Forelimb muscle (tissue), 1 donor: ENCODE measurements around the gene TAPT1. TPM values are rescaled to one million over a fixed set of nuclear protein-coding genes. Genes with fewer than 3 reads are reported as not detected.
"Not testable (repeated sequence)": the region's sequence is repeated elsewhere in the genome, so short reads cannot be mapped to it uniquely, and the experiment has no call there.

Experiments
- DNase-seq: peaks from one replicate; pipeline ENCODE4 v3.0.0-alpha.2; 2013; ENCODE audit warnings: low read depth
- polyA plus RNA-seq: library from polyadenylated mRNA; unstranded; fragments of 120-200 nt; gene quantifications from one replicate; pipeline ENCODE4 v1.2.1, GENCODE V29; 2013; ENCODE audit not compliant: insufficient read length

Gene TAPT1
- polyA plus RNA-seq, 1 donor, result 34.6 TPM

DNA sequence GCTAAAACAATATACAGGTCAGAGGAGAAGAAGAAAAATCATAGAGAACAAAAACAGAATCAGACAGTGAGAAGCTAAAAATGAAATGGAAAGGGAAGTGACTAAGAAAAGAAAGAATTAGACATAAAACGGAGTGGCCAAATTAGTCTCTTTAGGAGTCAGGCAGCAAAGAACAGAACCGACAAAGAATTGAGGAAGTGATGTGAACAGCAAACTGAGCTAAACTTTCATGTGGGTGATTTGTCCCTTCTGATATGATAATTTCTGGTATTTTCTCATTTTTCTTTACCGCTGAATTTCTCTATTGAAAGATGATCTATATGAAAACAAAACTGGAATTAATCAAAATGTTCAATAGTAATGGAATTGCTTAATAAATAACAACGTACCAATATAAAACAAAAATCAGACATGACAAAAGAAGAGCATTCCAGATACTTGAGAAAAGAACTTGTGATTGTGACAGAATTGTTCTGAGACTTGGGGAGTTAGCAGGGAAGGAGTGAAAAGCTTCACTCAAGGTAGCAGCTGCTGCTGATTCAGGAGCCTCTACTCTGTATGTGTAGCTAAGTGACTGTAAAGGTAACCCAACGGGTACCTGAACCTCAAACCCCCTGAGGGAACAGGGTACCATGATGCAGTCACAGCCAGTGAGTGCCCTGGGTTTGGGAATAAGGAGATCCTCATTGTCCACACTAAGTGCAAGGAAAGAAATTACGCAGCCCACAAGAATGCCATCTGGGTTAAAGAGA lies 8.8 kb downstream of the TAPT1 start:
- no peak for DNase-seq

DNA sequence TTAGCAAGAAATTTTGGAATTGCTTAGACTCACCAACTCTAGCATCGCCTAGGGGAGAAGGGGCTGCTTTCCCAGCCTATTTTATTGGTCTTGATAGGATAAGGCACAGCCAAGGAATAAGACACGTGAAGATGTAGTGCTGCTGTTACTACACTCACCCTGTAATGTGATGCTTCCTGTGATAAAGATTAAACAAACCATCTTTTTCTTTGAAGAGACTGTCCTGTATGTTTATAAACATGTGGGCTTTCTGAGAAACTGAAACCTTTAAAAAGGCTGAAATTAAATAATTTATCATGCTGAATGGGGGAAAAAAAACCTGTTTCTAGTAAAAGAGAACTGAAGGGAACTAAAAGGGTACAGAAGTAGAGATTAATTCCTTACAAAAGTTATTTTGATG lies 13.2 kb downstream of the TAPT1 start:
- DNase-seq, result no peak

GRCh38 chr4:16212138-16212782 lies 14.0 kb downstream of the TAPT1 start:
- DNase-seq, result no peak

DNA sequence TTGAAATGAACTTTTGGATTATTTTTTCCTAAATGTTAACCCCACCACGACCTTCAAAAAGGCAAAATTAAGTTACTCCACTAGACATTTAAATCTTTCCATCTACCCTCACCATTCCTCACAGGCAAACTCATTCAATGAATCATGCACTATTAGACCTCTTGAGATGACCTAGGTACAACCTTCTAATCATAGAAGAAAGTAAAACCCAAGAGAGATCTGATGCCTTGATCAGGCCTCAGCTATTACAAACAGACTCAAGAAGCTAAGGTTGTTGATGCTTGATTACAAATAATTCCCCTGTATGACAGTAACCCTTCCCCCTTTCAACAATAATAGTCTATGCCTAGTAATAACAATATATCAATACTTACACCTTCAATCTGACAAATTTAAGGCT lies 18.9 kb downstream of the TAPT1 start:
- DNase-seq, result no peak

GRCh38 chr4:16206848-16207247 lies 19.4 kb downstream of the TAPT1 start:
- DNase-seq, result no peak

DNA sequence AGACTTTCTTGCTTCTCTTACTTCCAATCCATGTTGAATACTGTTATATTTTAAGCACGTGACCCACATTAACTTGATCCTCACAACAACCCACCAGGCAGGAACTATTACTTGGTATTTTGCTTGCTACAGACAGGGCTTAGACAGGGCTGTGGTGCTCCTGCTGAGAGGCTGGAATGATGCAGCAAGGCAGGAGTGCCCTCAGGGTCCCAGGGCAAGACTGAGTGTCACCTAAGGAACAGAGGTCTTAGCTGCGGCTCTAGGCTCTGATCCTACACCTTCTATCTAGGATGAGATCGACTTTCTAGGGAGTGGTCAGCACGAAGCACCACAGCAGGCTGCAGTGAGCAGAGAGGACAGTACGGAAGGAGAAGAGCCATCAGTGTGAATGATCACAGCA lies 20.0 kb downstream of the TAPT1 start:
- no peak for DNase-seq

DNA sequence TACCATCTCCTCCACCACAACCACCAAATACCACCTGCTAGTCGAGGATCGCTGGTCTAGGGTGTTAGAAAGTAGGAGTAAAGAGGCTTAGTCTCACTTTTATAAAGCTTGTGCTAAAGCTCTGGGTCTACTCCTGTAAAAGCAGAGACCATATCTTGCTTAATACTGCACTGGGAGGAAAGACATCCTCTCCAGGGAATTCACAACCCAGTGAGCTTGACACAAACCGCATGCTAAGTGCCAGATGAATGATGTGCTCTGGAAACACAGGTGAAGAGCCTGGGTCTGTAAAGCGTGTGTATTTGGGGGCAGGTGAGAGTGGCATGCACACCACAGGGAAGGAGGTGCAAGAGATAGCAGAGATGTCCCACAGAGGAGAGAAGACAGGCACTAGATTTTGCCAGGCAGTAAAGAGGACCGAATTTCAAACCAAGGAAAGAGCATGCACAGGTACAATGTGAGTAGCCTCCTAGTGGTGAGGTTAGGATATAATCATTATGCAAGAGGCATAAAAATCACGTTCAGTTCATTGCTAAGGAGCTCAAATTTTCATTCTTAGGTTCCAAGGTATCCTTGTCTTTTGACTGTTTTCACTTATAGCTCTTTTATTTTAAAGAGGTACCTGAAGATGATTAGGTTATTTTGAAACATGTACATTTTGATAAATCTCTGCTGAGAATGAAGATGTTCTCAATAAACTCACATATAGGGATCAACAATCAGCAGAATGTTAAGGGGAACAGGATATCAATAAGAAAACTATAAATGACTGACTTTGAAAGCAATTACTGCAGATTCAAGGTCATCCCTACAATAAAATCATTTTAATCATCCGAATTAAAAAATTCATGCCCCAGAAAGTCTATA lies 20.7 kb downstream of the TAPT1 start:
- DNase-seq, result no peak

DNA sequence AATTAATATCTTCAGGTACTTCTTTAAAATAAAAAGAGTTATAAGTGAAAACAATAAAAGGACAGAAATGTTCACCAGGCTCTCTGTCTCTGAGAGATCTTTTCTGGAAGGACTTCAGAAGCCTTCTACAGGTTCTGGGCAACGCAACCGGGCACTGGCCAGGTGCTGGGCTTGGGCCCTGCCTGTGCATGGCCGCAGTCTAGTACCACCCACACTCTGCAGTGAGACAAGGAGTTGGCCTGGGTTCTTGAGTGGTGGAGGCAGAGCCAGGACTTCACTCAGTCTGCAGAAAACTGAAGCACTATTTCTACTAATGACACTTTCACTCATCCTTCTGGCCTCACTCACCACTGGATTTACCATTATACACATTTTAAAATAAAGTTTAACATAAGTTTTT lies 21.8 kb downstream of the TAPT1 start:
- DNase-seq, result no peak

DNA sequence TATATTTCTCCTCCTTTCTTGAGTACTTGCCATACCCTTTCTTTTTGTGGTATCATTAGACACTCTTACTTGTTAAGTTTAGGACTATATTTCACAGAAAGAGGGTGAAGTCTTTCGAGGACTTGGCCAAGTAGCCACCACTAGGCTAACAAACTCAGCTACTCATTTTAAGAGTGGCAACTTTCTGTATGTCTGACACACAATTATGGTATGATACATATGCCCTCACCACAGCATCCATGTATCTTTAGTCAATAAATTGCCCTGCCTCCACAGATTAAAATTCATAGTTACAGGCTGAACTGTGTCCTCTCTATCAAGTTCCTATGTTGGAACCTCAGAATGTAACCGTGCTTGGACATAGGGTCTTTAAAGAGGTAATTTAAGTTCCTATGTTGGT lies 23.2 kb downstream of the TAPT1 start:
- no peak for DNase-seq

DNA sequence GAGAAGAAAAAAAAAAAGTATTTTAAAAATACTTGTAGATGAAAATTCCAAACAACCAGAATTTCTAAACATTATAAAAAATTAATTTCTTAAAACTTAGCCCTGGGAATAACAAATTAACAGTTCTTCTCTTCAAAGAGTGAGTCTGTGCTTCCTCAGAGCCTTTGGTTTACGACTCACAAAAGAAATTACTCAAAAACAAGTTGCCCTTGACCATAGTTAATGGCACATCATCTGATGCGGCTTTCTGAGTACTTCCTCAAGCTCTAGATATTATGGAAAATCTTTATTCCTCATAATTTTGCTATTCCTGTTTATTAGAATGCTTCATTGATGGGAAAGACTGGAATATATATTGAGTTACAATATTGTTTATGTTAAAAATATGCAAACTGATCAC lies 23.7 kb downstream of the TAPT1 start:
- DNase-seq, result no peak

DNA sequence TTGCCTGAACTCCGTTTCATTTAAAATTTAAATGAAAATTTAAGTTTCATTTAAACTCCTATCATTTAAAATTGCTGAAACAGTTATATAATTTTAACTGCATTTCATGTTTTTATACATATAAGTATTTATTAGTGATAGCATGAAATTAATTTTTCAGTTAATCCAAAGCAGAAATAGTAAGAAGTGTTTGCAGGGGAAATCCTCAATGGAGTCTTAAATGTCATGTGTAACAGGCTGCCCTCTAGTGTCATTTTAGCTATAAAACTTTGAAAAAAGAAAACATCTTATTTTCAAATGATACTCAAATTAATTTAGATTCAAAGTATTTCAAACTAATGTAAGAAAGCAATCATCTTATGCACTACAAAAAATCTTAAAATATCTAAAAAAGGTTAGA lies 27.2 kb downstream of the TAPT1 start:
- DNase-seq, result no peak

DNA sequence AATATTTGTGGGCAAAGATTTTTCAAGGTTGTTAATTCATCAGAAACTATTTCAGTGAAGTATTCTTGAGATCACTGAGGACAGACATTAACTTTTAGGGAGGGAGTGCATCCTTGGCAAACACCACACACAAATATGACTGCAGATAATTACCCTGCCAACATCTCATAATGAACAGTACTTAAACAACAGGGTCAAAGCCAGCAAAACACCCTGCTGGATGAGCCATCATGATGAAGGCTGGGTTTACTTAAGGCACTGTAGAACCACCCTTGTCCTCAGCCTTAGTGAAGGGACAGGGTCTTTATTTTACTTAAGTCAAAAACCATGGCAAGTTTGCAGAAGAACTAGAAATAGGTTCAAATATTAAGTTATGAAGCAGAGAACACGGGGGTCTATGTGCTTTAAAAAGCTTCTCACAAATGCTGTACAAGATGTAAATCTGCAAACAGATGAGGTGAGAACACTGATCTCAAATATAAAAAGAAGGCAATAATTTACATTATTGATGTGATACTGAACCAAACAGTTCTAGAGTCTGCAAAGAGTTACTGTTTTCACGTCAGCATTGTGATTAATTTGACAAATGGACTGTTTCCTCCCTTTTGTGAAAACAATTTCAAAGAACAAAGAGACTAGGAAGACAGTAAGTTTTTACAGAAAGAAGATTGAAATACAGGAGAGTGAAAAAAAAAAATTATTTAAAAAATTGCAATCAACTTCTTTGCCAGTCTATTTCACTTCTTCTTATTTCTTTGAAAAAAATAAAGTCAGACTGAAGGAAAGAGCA lies 28.2 kb downstream of the TAPT1 start:
- DNase-seq, result no peak

GRCh38 chr4:16196482-16197393 lies 29.5 kb downstream of the TAPT1 start:
- no peak for DNase-seq

GRCh38 chr4:16195209-16195608 lies 31.1 kb downstream of the TAPT1 start:
- no peak for DNase-seq

- not testable (repeated sequence) for DNase-seq
Measured at GRCh38 chr4:16194798-16195197, 31.5 kb downstream of the TAPT1 start.

GRCh38 chr4:16194214-16194613 lies 32.1 kb downstream of the TAPT1 start:
- no peak for DNase-seq

DNA sequence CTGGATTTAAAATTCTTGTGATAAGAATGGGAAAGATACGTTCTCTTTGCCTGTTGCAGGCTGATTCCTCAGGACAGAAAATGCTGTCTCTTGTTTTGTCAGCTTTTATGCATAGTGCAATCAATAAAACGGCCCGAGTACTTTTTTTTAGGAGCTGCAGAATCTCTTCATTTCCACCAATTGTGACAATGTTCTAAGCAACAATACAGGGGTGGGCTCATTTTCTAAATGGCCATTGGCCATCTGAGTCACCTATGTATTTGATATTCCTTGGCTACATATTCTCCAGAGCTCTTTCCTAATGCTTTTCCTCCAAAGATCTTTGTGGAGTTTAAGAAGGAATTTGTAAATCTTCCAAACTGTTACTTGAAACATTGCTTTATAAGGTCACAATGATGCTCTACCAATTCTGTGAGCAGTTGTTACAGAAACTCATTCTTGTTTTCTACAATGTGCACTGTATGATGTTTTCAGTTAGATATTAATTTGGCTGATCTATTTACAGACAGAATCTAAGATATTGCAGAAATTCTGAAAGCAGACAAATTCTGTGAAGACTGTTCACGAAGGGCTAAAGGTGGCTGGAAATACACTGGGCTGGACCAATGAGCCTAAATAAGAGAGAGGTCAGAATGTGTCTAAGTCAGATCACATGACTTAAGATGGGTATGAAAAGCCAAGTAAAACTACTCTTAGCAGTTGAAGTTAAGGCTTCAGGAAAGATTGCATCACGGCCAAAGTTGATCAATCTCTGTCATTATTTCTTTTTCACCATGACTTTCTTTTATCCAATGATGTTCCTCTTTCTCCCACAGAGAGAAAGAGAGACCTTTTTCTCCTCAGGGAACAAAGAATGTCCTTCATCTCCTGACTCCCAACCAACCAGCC lies 33.4 kb downstream of the TAPT1 start:
- no peak for DNase-seq

DNA sequence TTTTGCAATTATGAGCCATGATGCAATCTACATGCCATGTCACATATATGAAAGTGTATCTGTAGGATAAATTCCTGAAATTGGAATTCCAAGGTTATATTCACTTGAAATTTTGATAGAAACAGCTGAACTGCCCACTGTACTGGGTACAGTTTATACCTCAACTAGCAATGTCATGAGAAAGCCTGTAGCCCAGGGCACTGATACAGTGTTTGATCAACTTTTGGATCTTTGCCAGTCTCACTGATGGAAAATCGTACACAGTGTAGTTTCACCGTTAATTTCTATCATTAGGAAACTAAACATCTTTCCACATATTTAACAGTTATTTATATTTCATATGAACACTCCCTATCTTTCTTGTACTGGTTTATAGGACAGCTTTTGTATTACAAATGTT lies 34.2 kb downstream of the TAPT1 start:
- DNase-seq, result no peak

- DNase-seq, result no peak
Measured at GRCh38 chr4:16187455-16187854, 38.8 kb downstream of the TAPT1 start.

DNA sequence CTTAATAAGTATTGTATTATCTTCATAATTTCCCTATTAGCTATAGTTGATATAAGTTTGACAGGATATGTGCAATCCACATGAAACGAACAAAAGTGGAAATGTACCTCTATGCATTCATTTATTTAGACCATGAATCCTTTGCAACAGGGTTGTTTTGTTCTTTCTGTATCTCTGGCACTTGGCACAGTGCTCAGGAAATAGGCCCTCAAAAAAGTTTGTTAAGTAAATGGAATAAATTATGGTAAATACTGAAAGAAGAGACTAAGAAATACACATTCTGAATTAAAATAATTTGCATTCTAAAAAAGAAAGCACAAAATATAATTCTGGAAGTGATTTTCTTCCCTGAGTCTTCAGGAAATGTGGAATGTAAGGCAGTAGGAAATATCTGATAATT lies 39.3 kb downstream of the TAPT1 start:
- DNase-seq, result no peak
